H7 (cell line): ENCODE measurements around the gene MCM6. TPM values are rescaled to one million over a fixed set of nuclear protein-coding genes. Genes with fewer than 3 reads are reported as not detected.
"Not testable (repeated sequence)": the region's sequence is repeated elsewhere in the genome, so short reads cannot be mapped to it uniquely, and the experiment has no call there.

Source experiments
- DNase-seq: peaks from one replicate; pipeline ENCODE4 v3.0.0; 2012
- H3K27me3 ChIP-seq: 2 replicates; pipeline ENCODE4 v1.6.0; 2011; ENCODE audit warnings: mild to moderate bottlenecking, low read length; ENCODE audit not compliant: control insufficient read depth, insufficient read depth
- H3K36me3 ChIP-seq: replicated peaks from 2 replicates; pipeline ENCODE4 v1.5.1; 2011; ENCODE audit warnings: low read length; ENCODE audit not compliant: control insufficient read depth, insufficient read depth
- H3K4me3 ChIP-seq: 2 replicates; pipeline ENCODE4 v1.5.1; 2011; ENCODE audit warnings: low read depth, mild to moderate bottlenecking, control low read depth, low read length, moderate library complexity; ENCODE audit not compliant: insufficient read depth
- total RNA-seq: library from RNA; depleted of rRNA; stranded (reverse); fragments of >200 nt; shearing (Covaris generic); gene quantifications from 2 replicates; pipeline ENCODE4 v1.2.3, GENCODE V29; 2014; rRNA removed

Gene MCM6
- total RNA-seq, 1 experiment from 2014 or later = 61.6 TPM

DNA sequence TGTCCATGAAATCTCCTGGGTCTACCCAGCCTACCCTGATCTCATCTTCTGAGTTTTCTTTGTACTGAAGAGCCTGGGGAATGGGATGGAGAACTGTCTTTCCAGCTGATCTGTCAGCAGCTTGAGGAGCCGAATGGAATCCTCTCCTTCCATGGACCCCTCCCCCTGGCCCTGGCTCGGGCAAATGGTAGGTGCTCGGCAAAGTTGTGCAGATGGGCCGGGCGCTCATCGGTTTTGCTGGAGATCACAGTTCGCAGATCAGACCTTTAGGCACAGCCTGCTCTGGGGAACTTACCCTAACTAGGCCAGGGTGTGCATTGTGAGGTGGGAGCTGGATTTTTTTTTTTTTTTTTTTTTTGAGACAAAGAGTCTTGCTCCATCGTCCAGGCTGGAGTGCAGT lies 79.6 kb downstream of the MCM6 start:
- no peak overlapping the region for H3K4me3 ChIP-seq
- H3K27me3 ChIP-seq = no peaks in the 10 kb centered on the region
- no peak for DNase-seq
- no peaks in the 10 kb centered on the region for H3K36me3 ChIP-seq

DNA sequence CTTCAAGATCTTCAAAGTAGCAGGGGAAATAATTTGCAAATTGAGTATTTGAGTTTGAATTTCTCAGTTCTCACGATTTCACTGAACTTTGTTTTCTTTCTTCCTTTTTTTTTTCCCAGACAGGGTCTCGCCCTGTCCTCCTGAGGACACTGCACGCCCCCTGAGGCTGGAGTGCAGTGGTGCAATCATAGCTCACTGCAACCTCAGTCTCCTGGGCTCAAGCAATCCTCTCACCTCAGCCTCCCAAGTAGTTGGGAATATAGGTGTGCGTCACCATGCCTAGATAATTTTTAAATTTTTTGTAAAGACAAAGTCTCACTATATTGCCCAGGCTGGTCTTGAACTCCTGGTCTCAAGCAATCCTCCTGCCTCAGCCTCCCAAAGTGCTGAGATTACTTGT lies 80.6 kb downstream of the MCM6 start:
- H3K27me3 ChIP-seq, DNase-seq, H3K4me3 ChIP-seq, H3K36me3 ChIP-seq: not testable (repeated sequence)

DNA sequence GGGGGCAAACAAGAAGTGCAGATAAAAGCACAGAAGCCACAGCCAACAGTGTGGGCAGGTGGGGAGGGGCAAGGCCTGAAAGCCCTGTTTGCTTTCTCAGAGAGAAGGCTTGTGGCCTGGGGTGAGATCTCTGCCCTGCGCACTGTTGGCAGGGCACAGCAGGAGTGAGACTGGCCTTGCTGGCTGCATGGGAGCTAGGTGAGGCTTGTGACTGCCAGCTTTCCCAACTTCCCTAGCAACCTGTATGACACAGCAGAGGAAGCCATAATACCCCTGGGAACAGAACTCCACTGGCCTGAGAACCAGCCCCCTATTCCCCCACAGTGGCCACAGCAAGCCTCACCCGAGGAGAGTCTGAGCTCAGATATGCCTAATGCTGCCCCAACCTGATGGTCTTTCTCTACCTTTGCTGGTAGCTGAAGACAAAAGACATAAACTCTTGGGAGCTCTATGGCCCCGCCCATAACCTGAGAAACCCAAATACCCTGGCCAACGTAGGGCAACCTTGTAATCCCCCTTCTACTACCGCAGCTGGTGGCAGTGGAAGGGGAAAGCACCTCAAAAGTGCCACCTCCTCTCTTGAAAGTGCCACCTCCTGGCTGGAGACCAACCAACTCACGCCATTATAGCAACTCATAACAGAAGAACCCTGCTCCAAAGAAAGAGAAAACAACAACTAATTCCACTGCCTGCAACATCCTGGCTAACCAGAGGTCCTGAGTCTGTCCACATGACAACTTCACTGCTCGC lies 83.7 kb downstream of the MCM6 start:
- H3K27me3 ChIP-seq = no peaks in the 10 kb centered on the region
- no peak for DNase-seq
- no peak overlapping the region for H3K4me3 ChIP-seq
- H3K36me3 ChIP-seq = no peaks in the 10 kb centered on the region

DNA sequence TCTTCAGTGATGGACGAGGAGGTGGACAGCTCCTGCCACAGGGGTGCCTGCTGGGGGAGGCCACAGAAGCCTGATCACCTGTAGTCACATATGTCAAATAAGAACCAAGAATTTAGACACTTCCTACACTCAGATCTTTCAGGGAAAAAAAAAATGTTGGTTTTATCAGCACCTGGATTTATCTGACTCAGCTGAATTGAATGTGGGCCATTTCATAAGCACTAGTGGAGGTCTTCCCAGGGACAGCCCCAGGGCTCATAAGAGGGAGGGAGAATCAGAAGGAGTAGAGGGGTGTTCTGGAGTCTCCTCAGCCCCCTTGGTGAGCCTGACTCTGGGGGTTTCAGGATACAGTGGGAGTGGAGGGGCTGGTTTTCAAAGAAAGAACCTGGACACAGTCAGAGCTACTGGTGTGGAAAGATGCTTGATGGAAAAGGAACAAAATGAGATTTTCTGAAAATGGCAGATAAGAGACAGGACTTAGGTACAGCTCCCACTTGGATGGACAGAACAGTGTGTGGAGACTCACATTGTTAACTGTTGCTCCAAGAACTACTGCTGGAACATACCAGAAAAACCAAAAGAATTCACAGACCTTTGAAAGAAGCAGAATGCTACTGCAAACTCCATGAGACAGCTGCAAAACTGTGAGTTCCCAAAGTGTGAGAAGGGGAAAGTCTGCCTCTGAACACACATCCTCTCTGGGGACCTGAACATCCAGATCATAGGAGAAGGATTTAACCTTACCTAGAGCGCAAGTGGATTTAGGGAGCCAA lies 84.6 kb downstream of the MCM6 start:
- no peaks in the 10 kb centered on the region for H3K36me3 ChIP-seq
- no peak overlapping the region for H3K4me3 ChIP-seq
- DNase-seq = no peak
- H3K27me3 ChIP-seq = no peaks in the 10 kb centered on the region

DNA sequence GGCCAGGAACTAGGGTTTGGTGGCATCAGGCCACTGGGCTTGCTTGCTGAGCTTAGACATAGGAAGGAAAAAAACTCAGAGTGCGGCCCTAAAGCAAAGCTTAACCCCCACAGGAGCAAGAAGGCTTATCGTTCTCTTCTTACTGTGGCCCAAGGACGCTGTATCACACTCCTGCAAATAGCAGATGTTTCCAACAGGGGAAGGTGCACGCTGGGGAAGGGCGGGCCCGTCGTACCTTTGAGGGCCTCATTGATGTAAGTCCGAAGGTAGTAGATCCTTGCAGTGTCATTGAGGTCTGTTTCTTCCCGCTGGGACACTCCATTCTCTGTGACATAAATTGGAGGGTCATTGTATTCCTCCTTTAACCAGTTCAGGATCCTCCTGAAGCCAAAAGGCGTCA lies 85.8 kb downstream of the MCM6 start:
- H3K36me3 ChIP-seq = no peaks in the 10 kb centered on the region
- H3K27me3 ChIP-seq = no peaks in the 10 kb centered on the region
- DNase-seq = no peak
- H3K4me3 ChIP-seq = no peak overlapping the region

Other genes starting within 250 kb of the MCM6 start
- gene UBXN4, start 134.6 kb downstream of the MCM6 start, total RNA-seq = 56.5 and 59.7 TPM in 2 replicates
- 0.03 TPM in 1 of 2 replicates, not detected in the other for gene LCT, start 39.3 kb downstream of the MCM6 start, total RNA-seq
- gene DARS1, start 109.2 kb upstream of the MCM6 start, total RNA-seq = 79.5 and 108 TPM in 2 replicates
- gene CXCR4, start 241.7 kb upstream of the MCM6 start, total RNA-seq = 9.6 and 62.1 TPM in 2 replicates